Glutamatergic neuron (in vitro differentiated cells): ENCODE measurements around the gene ANP32A. TPM values are rescaled to one million over a fixed set of nuclear protein-coding genes. Genes with fewer than 3 reads are reported as not detected.

Experiments used
- DNase-seq: peaks from one replicate; pipeline ENCODE4 v3.0.0; 2022
- H3K27ac Mint-ChIP-seq: one replicate; pipeline ENCODE4 v1.8.0; 2020; ENCODE audit warnings: mild to moderate bottlenecking, mixed read lengths, inconsistent platforms; ENCODE audit not compliant: unreplicated experiment
- H3K27me3 Mint-ChIP-seq: one replicate; pipeline ENCODE4 v1.8.0; 2020; ENCODE audit warnings: mild to moderate bottlenecking, moderate library complexity, mixed read lengths, inconsistent platforms; ENCODE audit not compliant: unreplicated experiment
- H3K36me3 Mint-ChIP-seq: one replicate; pipeline ENCODE4 v1.8.0; 2020; ENCODE audit warnings: mild to moderate bottlenecking, mixed read lengths, inconsistent platforms; ENCODE audit not compliant: unreplicated experiment
- H3K4me1 Mint-ChIP-seq: one replicate; pipeline ENCODE4 v1.8.0; 2020; ENCODE audit warnings: mild to moderate bottlenecking, low read depth, mixed read lengths, inconsistent platforms; ENCODE audit not compliant: unreplicated experiment
- H3K4me3 Mint-ChIP-seq: one replicate; pipeline ENCODE4 v1.8.0; 2020; ENCODE audit warnings: mild to moderate bottlenecking, mixed read lengths, inconsistent platforms; ENCODE audit not compliant: unreplicated experiment
- H3K9me3 Mint-ChIP-seq: one replicate; pipeline ENCODE4 v1.8.0; 2020; ENCODE audit warnings: mild to moderate bottlenecking, moderate library complexity, mixed read lengths, inconsistent platforms; ENCODE audit not compliant: unreplicated experiment
- total RNA-seq: library from RNA; stranded (reverse); fragmentation: NEBNext Ultra II Directional; extraction: Animal tissue kit (Norgen Biotek cat#: 25700); gene quantifications from one replicate; pipeline ENCODE4 v1.2.1, GENCODE V29; 2021; ENCODE audit not compliant: unreplicated experiment
- TF ChIP-seq, protein P1 (sequence below): fragments of 200-600 bp; sonication (generic); IDR thresholded peaks from one replicate; pipeline ENCODE4 v1.5.0; 2021; ENCODE audit not compliant: partially characterized antibody, unreplicated experiment

ANP32A gene
- total RNA-seq, 1 donor from 2014 or later: 134 TPM

- TF ChIP-seq, protein P1, sequence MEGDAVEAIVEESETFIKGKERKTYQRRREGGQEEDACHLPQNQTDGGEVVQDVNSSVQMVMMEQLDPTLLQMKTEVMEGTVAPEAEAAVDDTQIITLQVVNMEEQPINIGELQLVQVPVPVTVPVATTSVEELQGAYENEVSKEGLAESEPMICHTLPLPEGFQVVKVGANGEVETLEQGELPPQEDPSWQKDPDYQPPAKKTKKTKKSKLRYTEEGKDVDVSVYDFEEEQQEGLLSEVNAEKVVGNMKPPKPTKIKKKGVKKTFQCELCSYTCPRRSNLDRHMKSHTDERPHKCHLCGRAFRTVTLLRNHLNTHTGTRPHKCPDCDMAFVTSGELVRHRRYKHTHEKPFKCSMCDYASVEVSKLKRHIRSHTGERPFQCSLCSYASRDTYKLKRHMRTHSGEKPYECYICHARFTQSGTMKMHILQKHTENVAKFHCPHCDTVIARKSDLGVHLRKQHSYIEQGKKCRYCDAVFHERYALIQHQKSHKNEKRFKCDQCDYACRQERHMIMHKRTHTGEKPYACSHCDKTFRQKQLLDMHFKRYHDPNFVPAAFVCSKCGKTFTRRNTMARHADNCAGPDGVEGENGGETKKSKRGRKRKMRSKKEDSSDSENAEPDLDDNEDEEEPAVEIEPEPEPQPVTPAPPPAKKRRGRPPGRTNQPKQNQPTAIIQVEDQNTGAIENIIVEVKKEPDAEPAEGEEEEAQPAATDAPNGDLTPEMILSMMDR: no peak
- no peak overlapping the region for H3K4me3 Mint-ChIP-seq
- peaks cover 15% of the 10 kb centered on the region for H3K4me1 Mint-ChIP-seq
- peaks cover 2% of the 10 kb centered on the region for H3K9me3 Mint-ChIP-seq
- H3K27ac Mint-ChIP-seq: no peak overlapping the region
- H3K27me3 Mint-ChIP-seq: peaks cover 4% of the 10 kb centered on the region
- no peaks in the 10 kb centered on the region for H3K36me3 Mint-ChIP-seq
- DNase-seq: no peak
These were observed 19.8 kb downstream of the ANP32A start for GRCh38 chr15:68800875-68801274.

DNA sequence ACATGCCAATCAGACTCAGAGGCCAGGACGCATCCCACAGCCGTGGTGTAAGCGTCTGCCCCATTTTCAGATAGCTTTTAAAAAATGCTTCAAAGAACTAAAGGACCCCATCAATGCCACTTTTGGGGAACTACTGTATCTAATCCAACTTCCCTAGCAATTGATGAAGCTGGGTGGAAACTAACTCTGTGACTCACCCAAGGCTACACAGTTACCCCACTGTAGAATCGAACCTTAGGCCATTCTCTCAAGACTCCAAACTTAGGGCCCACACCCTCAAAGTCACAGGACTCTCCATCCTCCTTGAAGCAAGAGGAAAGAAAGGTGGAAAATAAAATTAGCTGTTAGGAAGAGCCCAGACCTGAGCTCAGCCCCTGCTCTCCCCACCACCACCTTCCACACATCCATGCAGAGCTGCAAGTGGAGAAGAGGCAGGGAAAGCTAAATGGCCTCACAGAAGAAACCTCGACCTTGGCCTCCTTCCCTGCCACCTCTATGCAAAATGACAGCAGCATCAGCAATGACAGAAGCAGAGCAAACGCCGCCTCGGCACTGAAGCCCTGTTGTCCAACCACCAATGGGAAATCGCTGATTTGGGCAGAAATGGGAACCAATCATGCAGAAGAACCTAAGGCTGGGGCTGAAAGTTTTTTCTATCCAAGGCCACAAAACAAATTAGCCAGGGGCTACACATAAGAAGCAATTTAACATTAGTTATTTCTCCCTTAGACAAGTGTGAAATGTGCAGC is 22.2 kb downstream of the ANP32A start:
- Mint-ChIP-seq H3K4me1 (peaks cover 24% of the 10 kb centered on the region), H3K4me3 (no peak overlapping the region), H3K27me3 (peaks cover 4% of the 10 kb centered on the region), H3K36me3 (no peaks in the 10 kb centered on the region), H3K9me3 (peaks cover 2% of the 10 kb centered on the region), H3K27ac (no peak overlapping the region)
- no peak for DNase-seq
- TF ChIP-seq, protein P1: no peak

DNA sequence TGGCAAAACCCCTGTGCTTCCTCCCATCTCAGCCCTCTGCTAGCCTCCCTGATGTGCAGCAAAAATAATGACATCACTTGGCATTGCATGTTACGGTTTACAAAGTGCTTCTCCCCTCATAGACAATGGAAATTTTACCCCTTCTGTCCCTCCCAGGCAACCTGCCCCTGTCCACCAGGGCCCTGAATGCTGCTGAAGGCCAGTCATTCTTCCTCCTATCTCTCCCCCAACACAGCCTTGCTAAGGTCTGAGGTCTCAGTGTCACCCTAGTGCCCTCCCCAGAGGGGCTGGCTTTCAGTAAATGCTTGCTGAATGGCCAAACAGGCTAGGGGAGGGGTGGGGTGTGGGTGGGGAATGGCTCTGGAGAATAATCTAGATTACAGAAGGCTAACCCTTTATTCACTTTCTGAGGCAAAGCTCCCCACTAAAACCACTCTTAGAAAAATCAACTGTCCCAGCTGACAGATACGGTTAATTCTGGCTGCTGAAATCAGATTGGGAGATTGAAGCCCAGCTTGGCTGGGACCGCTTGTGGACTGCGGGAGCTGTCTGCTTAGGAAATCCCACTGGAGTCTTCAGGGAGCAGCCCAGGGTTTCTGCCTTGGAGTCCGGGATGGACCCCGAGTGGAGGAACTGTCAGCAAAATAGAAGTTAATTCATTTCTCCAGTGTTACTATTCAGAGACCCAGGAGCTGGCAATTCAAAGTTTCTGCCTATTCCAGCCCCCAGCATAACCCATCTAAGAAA is 22.9 kb downstream of the ANP32A start:
- TF ChIP-seq, protein P1: no peak
- DNase-seq: no peak

GRCh38 chr15:68797191-68797590 is 23.5 kb downstream of the ANP32A start:
- H3K36me3 Mint-ChIP-seq: no peaks in the 10 kb centered on the region
- peaks cover 6% of the 10 kb centered on the region for H3K27me3 Mint-ChIP-seq
- H3K4me1 Mint-ChIP-seq: peaks cover 25% of the 10 kb centered on the region
- no peak overlapping the region for H3K27ac Mint-ChIP-seq
- H3K9me3 Mint-ChIP-seq: peaks cover 2% of the 10 kb centered on the region
- peak overlapping the region; percentile 0 for H3K4me3 Mint-ChIP-seq
- DNase-seq: no peak
- TF ChIP-seq, protein P1: no peak

More for the DNA sequence above, 22.9 kb downstream of the ANP32A start:
- Mint-ChIP-seq H3K9me3 (peaks cover 2% of the 10 kb centered on the region), H3K27me3 (peaks cover 6% of the 10 kb centered on the region), H3K4me3 (peak overlapping the region; percentile 0), H3K36me3 (no peaks in the 10 kb centered on the region), H3K4me1 (peaks cover 24% of the 10 kb centered on the region), H3K27ac (no peak overlapping the region)

- TF ChIP-seq, protein P1: no peak
- no peaks in the 10 kb centered on the region for H3K9me3 Mint-ChIP-seq
These were observed 24.1 kb downstream of the ANP32A start for GRCh38 chr15:68796576-68796975.

More at GRCh38 chr15:68796576-68796975, 24.1 kb downstream of the ANP32A start:
- DNase-seq: no peak
- H3K4me1 Mint-ChIP-seq: peaks cover 28% of the 10 kb centered on the region
- H3K36me3 Mint-ChIP-seq: no peaks in the 10 kb centered on the region
- H3K4me3 Mint-ChIP-seq: no peak overlapping the region
- H3K27me3 Mint-ChIP-seq: peaks cover 6% of the 10 kb centered on the region
- H3K27ac Mint-ChIP-seq: no peak overlapping the region
